CD4-positive, alpha-beta T cell treated with Interleukin-6 for 4 hours (primary cell): ENCODE measurements around the gene PTPN1.
A peak's percentile ranks its signal among the peaks of the same experiment; 100 is the strongest.
"Not testable (repeated sequence)": the region's sequence is repeated elsewhere in the genome, so short reads cannot be mapped to it uniquely, and the experiment has no call there.

Experiments
- DNase-seq: peaks from one replicate; pipeline ENCODE4 v3.0.0-alpha.2; 2020; ENCODE audit warnings: mixed read lengths

The PTPN1 gene

GRCh38 chr20:50509923-50510705 is at the start of gene PTPN1:
Gene PTPN1, plus strand, starts transcription at chr20:50510383. Its CDS starts 145 bp downstream, at chr20:50510528.
- DNase-seq = peak; percentile 100

GRCh38 chr20:50460608-50461267 is 49.4 kb upstream of the PTPN1 start:
- peak; percentile 80 for DNase-seq

- DNase-seq = no peak
Measured at GRCh38 chr20:50462093-50462690, 48.0 kb upstream of the PTPN1 start.

- DNase-seq = peak; percentile 63
Measured at GRCh38 chr20:50464026-50464724, 46.0 kb upstream of the PTPN1 start.

- no peak for DNase-seq
Measured at GRCh38 chr20:50464725-50465650, 45.2 kb upstream of the PTPN1 start.

- DNase-seq = no peak
Measured at GRCh38 chr20:50467174-50467573, 43.0 kb upstream of the PTPN1 start.

- DNase-seq = peak; percentile 34
Measured at GRCh38 chr20:50467718-50468356, 42.3 kb upstream of the PTPN1 start.

GRCh38 chr20:50468378-50468798 is 41.8 kb upstream of the PTPN1 start:
- DNase-seq = no peak

- DNase-seq = no peak
Measured at GRCh38 chr20:50469176-50469723, 40.9 kb upstream of the PTPN1 start.

GRCh38 chr20:50469796-50470195 is 40.4 kb upstream of the PTPN1 start:
- DNase-seq = no peak

- no peak for DNase-seq
Measured at GRCh38 chr20:50470264-50470858, 39.8 kb upstream of the PTPN1 start.

- no peak for DNase-seq
Measured at GRCh38 chr20:50471231-50471630, 39.0 kb upstream of the PTPN1 start.

- no peak for DNase-seq
Measured at GRCh38 chr20:50472693-50473664, 37.2 kb upstream of the PTPN1 start.

- DNase-seq = not testable (repeated sequence)
Measured at GRCh38 chr20:50474356-50474755, 35.8 kb upstream of the PTPN1 start.

GRCh38 chr20:50475681-50476292 is 34.4 kb upstream of the PTPN1 start:
- DNase-seq = no peak

GRCh38 chr20:50477239-50477872 is 32.8 kb upstream of the PTPN1 start:
- DNase-seq = no peak

GRCh38 chr20:50478162-50478990 is 31.8 kb upstream of the PTPN1 start:
- peak; percentile 83 for DNase-seq

- no peak for DNase-seq
Measured at GRCh38 chr20:50481741-50482140, 28.4 kb upstream of the PTPN1 start.
